ENCODE results near the gene MYOF. TPM values are rescaled to one million over a fixed set of nuclear protein-coding genes. Genes with fewer than 3 reads are reported as not detected.

The MYOF gene
- total RNA-seq, 1 donor: 379 TPM

GRCh38 chr10:93475871-93476270 is 6.3 kb downstream of the MYOF start:
- Histone ChIP-seq H3K4me1 (ENCODE audit: insufficient read depth, low read length) (peaks cover 60% of the 10 kb centered on the region), H3K27me3 (ENCODE audit: insufficient read depth, low read length) (no peaks in the 10 kb centered on the region), H2AFZ (ENCODE audit: low read length) (no peak overlapping the region), H3K36me3 (ENCODE audit: insufficient read depth, low read length) (peaks cover 29% of the 10 kb centered on the region), H3K9me3 (ENCODE audit: low read depth, low read length) (no peaks in the 10 kb centered on the region), H4K20me1 (ENCODE audit: insufficient read depth, low read length) (no peaks in the 10 kb centered on the region), H3K27ac (ENCODE audit: low read depth, low read length) (peak overlapping the region; percentile 63), H3K79me2 (ENCODE audit: insufficient read depth, low read length) (peaks cover 88% of the 10 kb centered on the region), H3K4me3 (ENCODE audit: insufficient read depth, low read length) (no peak overlapping the region), H3K4me2 (ENCODE audit: insufficient read depth, low read length) (peak overlapping the region; percentile 7)
- TF ChIP-seq CTCF (IDR thresholded peaks at IDR 0.05; ENCODE audit: extremely low read depth, low read depth, low read length): no peak
- DNase-seq (ENCODE audit: insufficient read length, low spot score, missing footprints): no peak

- Histone ChIP-seq H3K79me2 (ENCODE audit: insufficient read depth, low read length) (peaks cover 88% of the 10 kb centered on the region), H2AFZ (ENCODE audit: low read length) (no peak overlapping the region), H3K9me3 (ENCODE audit: low read depth, low read length) (no peaks in the 10 kb centered on the region), H4K20me1 (ENCODE audit: insufficient read depth, low read length) (no peaks in the 10 kb centered on the region), H3K4me3 (ENCODE audit: insufficient read depth, low read length) (no peak overlapping the region), H3K4me2 (ENCODE audit: insufficient read depth, low read length) (no peak overlapping the region), H3K27ac (ENCODE audit: low read depth, low read length) (peak overlapping the region; percentile 63), H3K27me3 (ENCODE audit: insufficient read depth, low read length) (no peaks in the 10 kb centered on the region), H3K36me3 (ENCODE audit: insufficient read depth, low read length) (peaks cover 29% of the 10 kb centered on the region), H3K4me1 (ENCODE audit: insufficient read depth, low read length) (peaks cover 66% of the 10 kb centered on the region)
- TF ChIP-seq CTCF (IDR thresholded peaks at IDR 0.05; ENCODE audit: extremely low read depth, low read depth, low read length): no peak
- DNase-seq (ENCODE audit: insufficient read length, low spot score, missing footprints): no peak
These were observed 6.9 kb downstream of the MYOF start for GRCh38 chr10:93475227-93475626.

GRCh38 chr10:93473804-93474472 is 8.2 kb downstream of the MYOF start:
- no peak for DNase-seq (ENCODE audit: insufficient read length, low spot score, missing footprints)
- H3K9me3 ChIP-seq (ENCODE audit: low read depth, low read length): no peaks in the 10 kb centered on the region
- H3K4me3 ChIP-seq (ENCODE audit: insufficient read depth, low read length): no peak overlapping the region
- no peak overlapping the region for H3K4me2 ChIP-seq (ENCODE audit: insufficient read depth, low read length)
- H4K20me1 ChIP-seq (ENCODE audit: insufficient read depth, low read length): no peaks in the 10 kb centered on the region
- no peak overlapping the region for H2AFZ ChIP-seq (ENCODE audit: low read length)
- no peak for TF ChIP-seq CTCF (IDR thresholded peaks at IDR 0.05; ENCODE audit: extremely low read depth, low read depth, low read length)
- H3K36me3 ChIP-seq (ENCODE audit: insufficient read depth, low read length): peaks cover 29% of the 10 kb centered on the region
- H3K27me3 ChIP-seq (ENCODE audit: insufficient read depth, low read length): no peaks in the 10 kb centered on the region
- peaks cover 73% of the 10 kb centered on the region for H3K4me1 ChIP-seq (ENCODE audit: insufficient read depth, low read length)
- H3K27ac ChIP-seq (ENCODE audit: low read depth, low read length): peak overlapping the region; percentile 47
- peaks cover 86% of the 10 kb centered on the region for H3K79me2 ChIP-seq (ENCODE audit: insufficient read depth, low read length)

GRCh38 chr10:93473161-93473560 is 9.0 kb downstream of the MYOF start:
- Histone ChIP-seq H3K36me3 (ENCODE audit: insufficient read depth, low read length) (peaks cover 26% of the 10 kb centered on the region), H3K79me2 (ENCODE audit: insufficient read depth, low read length) (peaks cover 83% of the 10 kb centered on the region), H3K4me1 (ENCODE audit: insufficient read depth, low read length) (peaks cover 78% of the 10 kb centered on the region), H3K4me3 (ENCODE audit: insufficient read depth, low read length) (no peak overlapping the region), H2AFZ (ENCODE audit: low read length) (no peak overlapping the region), H3K27ac (ENCODE audit: low read depth, low read length) (peak overlapping the region; percentile 47), H3K4me2 (ENCODE audit: insufficient read depth, low read length) (no peak overlapping the region), H3K9me3 (ENCODE audit: low read depth, low read length) (no peaks in the 10 kb centered on the region), H4K20me1 (ENCODE audit: insufficient read depth, low read length) (no peaks in the 10 kb centered on the region), H3K27me3 (ENCODE audit: insufficient read depth, low read length) (no peaks in the 10 kb centered on the region)
- no peak for DNase-seq (ENCODE audit: insufficient read length, low spot score, missing footprints)
- TF ChIP-seq CTCF (IDR thresholded peaks at IDR 0.05; ENCODE audit: extremely low read depth, low read depth, low read length): no peak

Measured in osteoblast (primary cell).